WI38 (cell line): ENCODE results near the gene SLC38A9.

Source experiments
- H3K4me3 ChIP-seq: 2 replicates; pipeline ENCODE4 v1.5.1; 2011; ENCODE audit warnings: low read depth, mild to moderate bottlenecking, control low read depth, low read length
- CTCF ChIP-seq: IDR thresholded peaks from 2 replicates; pipeline ENCODE4 v1.5.1; 2012; ENCODE audit warnings: low read depth, mild to moderate bottlenecking, control low read depth, low read length

The SLC38A9 gene

DNA sequence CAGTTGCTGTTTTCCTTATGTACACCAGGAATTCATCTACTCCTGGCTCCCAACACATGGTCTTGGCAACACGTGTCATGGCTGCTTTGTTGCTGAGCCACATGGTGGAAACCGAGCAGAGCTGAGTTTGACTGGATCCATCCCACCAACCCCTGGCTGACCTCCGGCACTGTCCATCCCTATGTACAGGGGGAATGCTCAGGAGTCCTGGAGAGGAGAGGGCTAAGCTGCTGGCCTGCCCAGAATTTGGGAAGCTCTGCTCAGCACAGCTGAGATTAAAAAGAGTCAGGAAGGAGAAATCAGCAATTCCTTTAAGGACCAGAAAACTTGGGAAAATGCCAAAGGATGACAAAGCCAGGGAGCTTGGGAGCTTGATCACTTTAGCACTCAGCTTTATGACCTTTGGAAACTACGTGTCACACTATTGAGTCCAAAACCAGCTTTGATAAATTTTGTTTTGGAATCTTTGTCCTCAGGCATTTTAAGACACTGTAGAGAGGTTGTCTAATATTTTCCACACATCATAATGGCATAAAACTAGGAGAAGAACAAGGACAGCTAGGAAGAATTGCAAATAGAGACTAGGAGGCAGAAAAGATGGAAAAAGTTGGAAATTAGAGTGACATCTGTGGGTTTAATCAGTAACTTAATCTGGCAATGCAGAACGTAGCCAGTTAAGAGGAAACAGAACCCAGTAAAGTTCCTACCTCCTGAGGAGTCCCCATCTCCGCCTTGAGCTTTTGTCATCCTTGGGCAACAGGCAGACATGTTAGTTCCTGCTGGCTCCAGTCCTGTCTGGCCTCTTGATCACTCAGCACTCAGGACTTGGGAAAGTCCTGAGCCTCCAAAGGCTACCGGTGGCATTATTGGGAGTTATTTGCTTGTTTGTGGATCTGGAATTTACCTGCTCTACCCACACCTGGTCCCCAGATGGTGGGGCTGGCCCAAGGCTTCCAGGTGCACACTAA, 114.8 kb downstream of the SLC38A9 start:
- no peak for TF ChIP-seq CTCF
- H3K4me3 ChIP-seq, result no peak overlapping the region

GRCh38 chr5:55594671-55595070, 117.5 kb downstream of the SLC38A9 start:
- H3K4me3 ChIP-seq, result no peak overlapping the region
- no peak for TF ChIP-seq CTCF

DNA sequence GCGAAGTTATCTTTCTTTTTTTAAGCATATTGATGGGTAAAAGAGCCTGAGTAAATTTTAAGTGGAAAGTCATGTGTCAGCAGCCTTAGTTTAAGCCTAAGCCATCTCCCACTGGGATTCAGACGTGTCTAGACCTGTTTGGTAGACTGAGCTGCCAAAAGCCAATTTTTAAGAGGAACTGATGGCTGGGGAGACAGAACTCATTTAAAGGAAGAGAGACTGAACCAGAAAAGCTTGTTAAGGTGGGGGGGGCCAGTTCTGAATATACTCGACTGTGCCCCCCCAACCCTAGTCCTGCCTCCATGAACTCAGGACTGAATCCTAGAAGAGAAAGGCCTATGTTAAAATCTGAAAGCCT, 119.0 kb downstream of the SLC38A9 start:
- TF ChIP-seq CTCF, result no peak

DNA sequence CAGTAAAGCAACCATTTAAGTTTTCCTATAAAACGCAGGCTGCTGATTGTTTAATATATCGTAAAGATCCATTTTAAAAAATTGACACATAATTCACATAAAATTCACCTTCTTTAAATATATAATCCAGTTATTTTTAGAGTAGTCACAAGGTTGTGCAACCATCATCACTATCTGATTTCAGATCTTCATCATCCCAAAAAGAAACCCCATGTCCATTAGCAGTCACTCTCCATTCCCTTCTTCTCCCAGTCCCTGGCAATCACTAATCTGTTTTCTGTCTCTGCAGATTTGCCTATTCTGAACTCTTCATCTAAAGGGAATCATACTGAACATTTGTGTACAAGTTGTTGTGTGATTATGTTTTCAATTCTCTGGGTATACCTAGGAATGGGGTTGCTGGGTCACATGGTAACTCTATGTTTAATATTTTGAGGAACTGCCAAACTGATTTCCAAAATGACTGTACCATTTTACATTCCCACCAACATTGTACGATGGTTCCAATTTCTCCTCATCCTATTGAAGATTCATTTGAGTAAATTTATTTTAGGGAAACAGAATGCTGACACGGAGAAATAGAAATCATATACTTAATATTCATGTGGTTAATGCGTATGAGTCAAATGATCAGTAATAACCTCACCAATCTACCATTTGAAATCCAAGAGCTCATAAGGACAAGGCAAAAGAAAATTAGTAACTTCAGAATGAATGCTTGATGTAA, 119.6 kb downstream of the SLC38A9 start:
- no peak for TF ChIP-seq CTCF
- H3K4me3 ChIP-seq, result no peak overlapping the region

More for the DNA sequence above, 119.0 kb downstream of the SLC38A9 start:
- H3K4me3 ChIP-seq, result no peak overlapping the region

GRCh38 chr5:55591686-55592085, 120.4 kb downstream of the SLC38A9 start:
- TF ChIP-seq CTCF, result no peak
- no peak overlapping the region for H3K4me3 ChIP-seq

DNA sequence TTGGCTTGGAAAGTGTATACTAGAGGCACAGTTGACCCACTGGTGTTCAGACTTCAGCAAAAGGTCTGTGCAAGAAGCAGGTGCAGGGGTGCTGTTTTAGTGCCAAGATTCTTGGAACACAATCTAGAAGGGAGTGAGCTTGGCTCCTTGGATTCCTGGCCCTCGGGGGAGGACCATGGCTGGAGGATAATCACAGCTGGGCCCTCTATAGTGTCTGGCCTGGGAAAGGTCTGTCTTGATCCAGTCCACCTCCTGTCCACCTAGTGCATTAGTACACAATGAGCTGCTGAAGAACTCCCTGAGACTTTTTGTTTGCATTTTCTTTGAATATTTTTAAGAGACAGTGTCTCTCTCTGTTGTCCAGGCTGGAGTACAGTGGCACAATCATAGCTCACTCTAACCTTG, 126.9 kb downstream of the SLC38A9 start:
- no peak overlapping the region for H3K4me3 ChIP-seq
- TF ChIP-seq CTCF, result no peak
